K562 (cell line): ENCODE data around the gene PCDH1.

ENCODE experiments used
- GABPA ChIP-seq: fragments of 200-800 bp; sonication (Bioruptor generic); conservative IDR thresholded peaks from 2 replicates; pipeline ENCODE4 v1.6.1; 2016; ENCODE audit warnings: low read depth, missing genetic modification characterization, missing compliant biosample characterization
- HNRNPLL ChIP-seq: fragments of 200-400 bp; formaldehyde crosslinking; IDR thresholded peaks from 2 replicates; pipeline ENCODE4 v1.6.1; 2017; ENCODE audit warnings: low read length, low read depth, mild to moderate bottlenecking; ENCODE audit not compliant: poor library complexity, severe bottlenecking
- PHB2 ChIP-seq: fragments of 450-650 bp; IDR thresholded peaks from 2 replicates; pipeline ENCODE4 v1.6.1; 2017; ENCODE audit warnings: low read depth
- POLR2AphosphoS5 ChIP-seq: IDR thresholded peaks from 2 replicates; pipeline ENCODE4 v1.6.1; 2011; ENCODE audit warnings: mild to moderate bottlenecking, low read depth, low read length, moderate library complexity; ENCODE audit not compliant: control insufficient read depth, insufficient read depth
- ZBTB7A ChIP-seq: IDR thresholded peaks from 2 replicates; pipeline ENCODE4 v1.6.1; 2011; ENCODE audit warnings: low read depth, mild to moderate bottlenecking, low read length, moderate library complexity, borderline replicate concordance; ENCODE audit not compliant: control insufficient read depth
- ZNF77 ChIP-seq: fragments of 250-450 bp; sonication (Bioruptor Pico); IDR thresholded peaks from 2 replicates; pipeline ENCODE4 v1.5.0; 2020
- TF ChIP-seq, protein P1 (sequence below), 2 experiments: fragments of 200-800 bp in 1 of 2; sonication (Bioruptor generic) in 1 of 2; sonication (generic) in 1 of 2; formaldehyde crosslinking in 1 of 2; IDR thresholded peaks in 1 of 2; conservative IDR thresholded peaks in 1 of 2; 2 replicates each; pipeline versions ENCODE4 v1.5.0 to v1.6.1; 2016 to 2020; ENCODE audit warnings: missing compliant biosample characterization in 1 of 2, missing genetic modification characterization in 1 of 2, missing genetic modification reagents in 1 of 2
- TF ChIP-seq, protein P2 (sequence below), 3 experiments: IDR thresholded peaks in 2 of 3; conservative IDR thresholded peaks in 1 of 3; 2 replicates each; pipeline ENCODE4 v1.5.1; 2011 to 2012; ENCODE audit warnings: low read length in 3 of 3, mild to moderate bottlenecking in 3 of 3, control low read depth in 2 of 3, improper control_type of control experiment in 1 of 3, inconsistent platforms in 1 of 3, low read depth in 1 of 3, mixed read lengths in 1 of 3, moderate library complexity in 1 of 3; ENCODE audit not compliant: insufficient read depth in 2 of 3
- TF ChIP-seq, protein P3 (sequence below): fragments of 250-450 bp; sonication (Bioruptor Pico); IDR thresholded peaks from 2 replicates; pipeline ENCODE4 v1.8.0; 2021; ENCODE audit warnings: mild to moderate bottlenecking, moderate library complexity

DNA sequence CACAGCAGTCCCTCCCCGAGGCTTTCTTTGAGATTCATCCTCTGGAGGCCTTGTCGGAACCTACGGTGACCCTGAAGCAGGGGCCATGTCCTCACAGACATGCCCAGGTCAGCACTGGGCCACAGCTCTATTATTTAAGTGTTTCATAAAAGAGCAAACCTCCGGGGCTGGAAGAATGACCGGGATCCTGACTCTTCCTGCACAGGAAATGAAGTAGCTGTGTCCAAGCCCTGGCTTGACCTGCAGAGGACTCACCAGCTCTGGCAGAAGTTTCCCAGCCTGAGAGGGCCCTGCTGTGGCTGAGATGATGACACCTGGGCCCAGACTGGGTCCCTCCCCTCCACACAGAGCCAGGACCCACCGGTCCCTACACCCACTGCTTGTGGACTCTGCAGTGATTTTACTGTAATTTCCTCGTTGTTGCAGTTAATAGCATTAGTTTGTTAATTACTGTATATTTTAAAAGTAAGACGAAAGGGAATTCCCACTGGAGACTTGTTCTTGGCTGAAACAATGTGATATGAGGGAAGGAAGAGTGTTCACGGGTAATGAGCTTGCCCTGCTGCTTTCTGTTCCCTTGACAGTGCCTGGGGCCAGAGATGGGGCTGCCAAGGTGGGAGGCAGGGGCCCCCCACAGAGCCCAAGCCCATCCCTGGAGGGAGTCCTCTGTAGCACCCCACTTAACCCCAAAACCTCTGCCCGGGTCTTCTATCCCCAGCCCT is 72.2 kb downstream of the PCDH1 start:
- TF ChIP-seq, protein P1, sequence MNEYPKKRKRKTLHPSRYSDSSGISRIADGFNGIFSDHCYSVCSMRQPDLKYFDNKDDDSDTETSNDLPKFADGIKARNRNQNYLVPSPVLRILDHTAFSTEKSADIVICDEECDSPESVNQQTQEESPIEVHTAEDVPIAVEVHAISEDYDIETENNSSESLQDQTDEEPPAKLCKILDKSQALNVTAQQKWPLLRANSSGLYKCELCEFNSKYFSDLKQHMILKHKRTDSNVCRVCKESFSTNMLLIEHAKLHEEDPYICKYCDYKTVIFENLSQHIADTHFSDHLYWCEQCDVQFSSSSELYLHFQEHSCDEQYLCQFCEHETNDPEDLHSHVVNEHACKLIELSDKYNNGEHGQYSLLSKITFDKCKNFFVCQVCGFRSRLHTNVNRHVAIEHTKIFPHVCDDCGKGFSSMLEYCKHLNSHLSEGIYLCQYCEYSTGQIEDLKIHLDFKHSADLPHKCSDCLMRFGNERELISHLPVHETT (CRISPR knock-in tag; conservative IDR thresholded peaks at IDR 0.05 in 1 of 2, IDR thresholded peaks at IDR 0.05 in 1 of 2): no peak
- TF ChIP-seq POLR2AphosphoS5 (no peak), ZBTB7A (no peak), PHB2 (no peak), GABPA (tag) (no peak), HNRNPLL (no peak), ZNF77 (CRISPR knock-in tag) (no peak)
- TF ChIP-seq, protein P2, sequence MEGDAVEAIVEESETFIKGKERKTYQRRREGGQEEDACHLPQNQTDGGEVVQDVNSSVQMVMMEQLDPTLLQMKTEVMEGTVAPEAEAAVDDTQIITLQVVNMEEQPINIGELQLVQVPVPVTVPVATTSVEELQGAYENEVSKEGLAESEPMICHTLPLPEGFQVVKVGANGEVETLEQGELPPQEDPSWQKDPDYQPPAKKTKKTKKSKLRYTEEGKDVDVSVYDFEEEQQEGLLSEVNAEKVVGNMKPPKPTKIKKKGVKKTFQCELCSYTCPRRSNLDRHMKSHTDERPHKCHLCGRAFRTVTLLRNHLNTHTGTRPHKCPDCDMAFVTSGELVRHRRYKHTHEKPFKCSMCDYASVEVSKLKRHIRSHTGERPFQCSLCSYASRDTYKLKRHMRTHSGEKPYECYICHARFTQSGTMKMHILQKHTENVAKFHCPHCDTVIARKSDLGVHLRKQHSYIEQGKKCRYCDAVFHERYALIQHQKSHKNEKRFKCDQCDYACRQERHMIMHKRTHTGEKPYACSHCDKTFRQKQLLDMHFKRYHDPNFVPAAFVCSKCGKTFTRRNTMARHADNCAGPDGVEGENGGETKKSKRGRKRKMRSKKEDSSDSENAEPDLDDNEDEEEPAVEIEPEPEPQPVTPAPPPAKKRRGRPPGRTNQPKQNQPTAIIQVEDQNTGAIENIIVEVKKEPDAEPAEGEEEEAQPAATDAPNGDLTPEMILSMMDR (IDR thresholded peaks at IDR 0.05 in 2 of 3, conservative IDR thresholded peaks at IDR 0.05 in 1 of 3; ENCODE audit: insufficient read depth in 2 of 3, low read depth in 1 of 3, low read length in 3 of 3): no peak
- TF ChIP-seq, protein P3, sequence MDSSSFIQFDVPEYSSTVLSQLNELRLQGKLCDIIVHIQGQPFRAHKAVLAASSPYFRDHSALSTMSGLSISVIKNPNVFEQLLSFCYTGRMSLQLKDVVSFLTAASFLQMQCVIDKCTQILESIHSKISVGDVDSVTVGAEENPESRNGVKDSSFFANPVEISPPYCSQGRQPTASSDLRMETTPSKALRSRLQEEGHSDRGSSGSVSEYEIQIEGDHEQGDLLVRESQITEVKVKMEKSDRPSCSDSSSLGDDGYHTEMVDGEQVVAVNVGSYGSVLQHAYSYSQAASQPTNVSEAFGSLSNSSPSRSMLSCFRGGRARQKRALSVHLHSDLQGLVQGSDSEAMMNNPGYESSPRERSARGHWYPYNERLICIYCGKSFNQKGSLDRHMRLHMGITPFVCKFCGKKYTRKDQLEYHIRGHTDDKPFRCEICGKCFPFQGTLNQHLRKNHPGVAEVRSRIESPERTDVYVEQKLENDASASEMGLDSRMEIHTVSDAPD (CRISPR knock-in tag): no peak
